HK-2 (cell line): ENCODE measurements around the gene CD200R1L.
"Not testable (repeated sequence)": the region's sequence is repeated elsewhere in the genome, so short reads cannot be mapped to it uniquely, and the experiment has no call there.

Experiments used
- DNase-seq: peaks from one replicate; pipeline ENCODE4 v3.0.0-alpha.2; 2018; ENCODE audit not compliant: unreplicated experiment

CD200R1L gene, protein sequence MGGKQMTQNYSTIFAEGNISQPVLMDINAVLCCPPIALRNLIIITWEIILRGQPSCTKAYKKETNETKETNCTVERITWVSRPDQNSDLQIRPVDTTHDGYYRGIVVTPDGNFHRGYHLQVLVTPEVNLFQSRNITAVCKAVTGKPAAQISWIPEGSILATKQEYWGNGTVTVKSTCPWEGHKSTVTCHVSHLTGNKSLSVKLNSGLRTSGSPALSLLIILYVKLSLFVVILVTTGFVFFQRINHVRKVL

DNA sequence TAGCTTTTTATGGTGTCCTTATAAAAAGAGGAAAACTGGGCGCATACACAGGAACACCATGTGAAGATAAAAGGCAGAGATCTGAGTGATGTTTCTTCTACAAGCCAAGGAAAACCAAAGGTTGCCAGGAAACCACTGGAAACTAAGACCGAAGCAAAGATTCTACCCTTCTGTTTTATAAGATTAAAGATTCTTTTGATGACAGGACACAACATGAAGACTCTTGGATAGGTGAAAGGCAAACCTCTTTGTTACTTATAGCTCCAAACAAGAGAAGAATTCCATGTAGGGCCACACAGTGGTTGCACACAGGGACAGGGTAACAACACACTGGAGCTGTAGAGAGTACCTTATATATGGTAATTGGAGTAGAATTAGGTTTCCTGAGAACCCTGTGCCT is at the start of gene CD200R1L:
Gene CD200R1L, minus strand, starts transcription at position 101 of the 400 bp plus-strand sequence. CDS start 17,497 bp downstream, outside the sequence.
- no peak for DNase-seq

DNA sequence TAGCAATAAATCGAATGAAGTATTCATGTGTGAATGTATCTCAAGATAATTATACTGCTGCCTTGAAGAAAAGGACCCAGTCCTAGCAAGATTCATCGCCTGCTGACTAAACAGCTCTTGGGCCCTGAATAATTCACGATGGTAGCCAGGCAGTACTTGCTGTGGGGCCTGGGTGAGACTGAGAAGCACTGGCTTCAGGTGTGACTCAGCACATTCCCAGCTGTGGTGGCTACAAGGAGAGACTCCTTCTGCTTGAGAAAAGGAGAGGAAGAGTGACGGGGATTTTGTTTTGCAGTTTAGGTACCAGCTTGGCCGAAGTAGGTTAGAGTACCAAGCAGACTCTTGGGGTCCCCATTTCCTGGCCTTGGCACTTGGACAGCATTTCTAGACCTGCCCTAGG is 47.6 kb upstream of the CD200R1L start:
- peak; percentile 18 for DNase-seq

DNA sequence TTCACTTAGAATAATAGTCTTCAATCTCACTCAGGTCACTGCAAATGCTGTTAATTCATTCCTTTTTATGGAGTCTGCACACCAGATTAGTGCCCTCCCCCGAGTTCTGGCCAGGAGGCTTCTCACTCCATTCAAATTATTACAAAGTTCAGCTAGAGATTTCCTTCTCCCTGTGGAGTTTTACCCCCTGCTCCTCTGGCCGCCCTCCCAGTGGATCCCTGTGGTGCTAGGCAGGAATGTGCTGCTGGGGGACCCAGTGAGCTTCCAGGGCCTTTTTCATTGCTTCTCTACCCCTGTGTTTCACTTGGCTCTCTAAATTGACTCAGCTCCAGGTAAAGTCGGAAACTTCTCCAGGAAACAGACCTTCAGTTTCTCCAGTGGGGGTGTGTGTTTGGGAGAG is 42.7 kb upstream of the CD200R1L start:
- DNase-seq, result no peak

DNA sequence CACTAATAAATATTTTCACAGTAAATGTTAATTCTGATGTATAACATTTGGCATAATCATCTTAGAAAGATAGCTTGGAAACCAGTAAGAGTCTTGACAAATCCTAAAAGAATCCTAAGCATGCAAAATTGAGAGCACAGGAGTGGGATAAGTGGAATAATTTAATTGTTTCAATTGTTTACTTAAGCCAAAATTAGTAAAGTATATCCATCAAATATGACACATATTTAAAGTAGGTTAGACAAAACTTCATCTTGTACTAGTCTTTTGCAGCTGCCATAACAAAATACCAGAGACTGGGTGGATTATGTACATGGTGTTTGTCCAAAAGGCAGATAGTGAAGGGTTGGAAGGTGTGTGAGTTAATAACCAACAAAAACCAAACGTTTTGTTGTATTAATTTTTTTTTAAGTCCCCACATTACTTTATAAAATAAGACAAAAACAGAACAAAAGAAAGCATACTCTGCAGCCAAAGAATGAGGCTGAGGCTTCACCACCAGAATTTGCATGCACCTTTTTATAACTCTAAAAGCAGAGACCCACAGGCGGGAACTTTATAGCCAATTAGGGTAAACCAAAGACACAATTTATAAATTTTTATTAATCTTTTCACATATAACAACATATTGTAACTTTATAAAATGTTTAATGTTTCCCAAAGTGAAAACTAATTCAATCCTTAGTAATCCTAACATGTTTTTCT is 41.9 kb upstream of the CD200R1L start:
- DNase-seq, result no peak

DNA sequence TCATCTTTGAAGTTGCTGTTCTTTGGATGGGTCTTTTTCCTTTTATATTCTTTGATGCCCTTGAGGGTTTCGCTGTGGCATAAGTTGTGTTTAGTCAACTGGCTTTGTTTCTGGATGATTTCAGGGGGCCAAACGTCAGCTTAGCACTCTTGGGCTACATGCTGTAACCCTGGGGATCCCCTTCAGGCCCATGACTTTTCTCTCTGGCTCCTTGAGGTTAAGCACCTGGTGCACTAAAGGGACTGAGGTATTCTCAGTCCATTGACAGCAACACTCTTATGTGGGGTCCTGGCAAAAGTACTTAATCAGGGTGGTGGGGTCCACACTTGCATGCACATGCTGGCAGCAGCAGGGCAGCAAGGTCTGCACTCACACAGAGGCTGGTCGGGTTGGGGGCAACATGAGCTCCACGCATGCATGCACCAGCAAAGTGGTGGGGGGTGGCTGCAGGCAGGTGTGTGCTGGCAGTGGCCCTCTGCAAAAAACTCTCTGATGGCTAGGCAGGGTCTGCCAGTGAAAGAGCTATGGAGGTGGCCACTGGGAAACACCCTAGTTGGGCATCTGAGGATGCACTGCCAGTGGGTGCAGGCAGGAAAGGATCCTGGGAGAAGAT is 38.1 kb upstream of the CD200R1L start:
- no peak for DNase-seq

DNA sequence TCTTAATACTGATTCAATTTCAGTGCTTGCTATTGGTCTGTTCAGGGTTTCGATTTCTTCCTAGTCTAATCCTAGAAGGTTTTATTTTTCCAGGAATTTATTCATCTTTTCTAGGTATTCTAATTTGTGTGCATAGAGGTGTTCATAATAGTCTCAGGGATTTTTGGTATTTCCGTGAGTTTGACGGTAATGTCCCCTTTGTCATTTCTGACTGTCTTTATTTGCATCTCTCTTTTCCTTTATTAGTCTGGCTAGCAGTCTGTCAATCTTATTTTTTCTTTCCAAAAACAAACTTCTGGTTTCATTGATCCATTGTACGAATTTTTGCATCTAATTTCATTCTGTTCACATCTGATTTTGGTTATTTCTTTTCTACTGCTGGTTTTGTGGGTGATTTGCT is 35.2 kb upstream of the CD200R1L start:
- no peak for DNase-seq

DNA sequence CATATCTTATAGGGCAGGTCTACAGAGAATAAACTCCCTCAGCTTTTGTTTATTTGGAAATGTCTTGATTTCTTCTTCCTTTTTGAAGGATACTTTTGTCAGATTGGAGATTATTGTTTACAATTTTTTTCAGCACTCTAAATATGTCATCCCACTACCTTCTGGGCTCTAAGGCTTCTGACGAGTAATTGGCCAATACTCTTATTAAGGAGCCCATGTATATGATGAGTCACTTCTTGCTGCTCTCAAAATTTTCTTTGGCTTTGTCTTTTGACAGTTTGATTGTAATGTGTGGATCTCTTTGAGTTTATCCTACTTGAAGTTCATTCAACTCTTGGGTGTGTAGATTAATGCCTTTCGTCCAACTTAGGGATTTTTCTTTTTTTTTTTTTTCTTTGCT is 28.9 kb upstream of the CD200R1L start:
- DNase-seq, result no peak

DNA sequence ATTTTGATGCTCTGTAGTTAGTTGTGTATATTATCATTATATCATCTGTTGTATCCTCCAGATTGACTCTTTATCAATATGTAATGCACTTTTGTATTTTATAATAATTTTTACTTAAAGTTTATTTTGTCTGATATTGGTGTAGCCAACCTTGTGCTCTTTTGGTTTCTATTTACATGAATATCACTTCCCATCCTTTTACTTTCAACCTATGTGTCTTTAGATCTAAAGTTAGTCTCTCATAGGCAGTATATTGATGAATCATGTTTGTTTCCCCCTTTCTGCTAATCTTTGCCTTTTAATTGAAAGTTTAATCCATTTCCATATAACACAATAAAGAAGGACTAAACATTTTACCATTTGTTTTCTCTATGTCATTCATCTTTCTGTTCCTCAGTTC is 28.1 kb upstream of the CD200R1L start:
- DNase-seq, result no peak

DNA sequence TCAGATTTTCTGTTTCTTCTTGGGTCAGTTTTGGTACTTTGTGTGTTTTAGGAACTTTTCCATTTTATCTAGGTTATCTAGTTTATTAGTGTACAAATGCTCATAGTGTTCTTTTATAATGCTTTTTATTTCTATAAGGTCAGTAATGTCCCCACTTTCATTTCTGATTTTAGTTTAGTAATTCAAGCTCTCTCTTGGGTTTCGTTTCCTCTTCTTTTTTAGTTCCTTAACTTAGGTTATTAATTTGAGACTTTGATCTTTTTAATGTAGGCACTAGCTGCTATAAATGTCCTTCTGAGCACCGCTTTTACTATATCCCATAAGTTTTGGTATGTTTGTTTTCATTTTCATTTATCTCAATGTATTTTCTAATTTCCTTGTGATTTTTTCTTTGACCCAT is 27.0 kb upstream of the CD200R1L start:
- no peak for DNase-seq

DNA sequence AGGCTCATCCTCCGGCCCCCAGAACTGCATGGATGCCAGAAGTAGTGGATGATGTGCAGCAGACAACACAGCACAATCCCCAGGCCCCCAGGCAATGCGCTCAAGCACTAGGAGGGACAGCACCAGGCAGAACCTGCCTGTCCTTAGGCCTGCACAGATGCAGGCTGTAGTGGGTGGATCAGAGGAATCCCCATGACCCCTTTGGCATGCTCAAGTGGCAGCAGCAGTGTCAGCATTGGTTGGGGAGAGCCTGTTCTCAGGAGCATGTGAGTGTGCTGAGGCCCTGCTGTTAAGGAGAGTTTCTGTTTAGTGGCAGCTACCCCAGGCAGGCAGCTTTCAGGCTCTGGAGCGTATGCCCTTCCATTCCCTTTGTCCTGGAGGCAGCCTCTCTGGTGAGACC is 25.1 kb upstream of the CD200R1L start:
- no peak for DNase-seq

DNA sequence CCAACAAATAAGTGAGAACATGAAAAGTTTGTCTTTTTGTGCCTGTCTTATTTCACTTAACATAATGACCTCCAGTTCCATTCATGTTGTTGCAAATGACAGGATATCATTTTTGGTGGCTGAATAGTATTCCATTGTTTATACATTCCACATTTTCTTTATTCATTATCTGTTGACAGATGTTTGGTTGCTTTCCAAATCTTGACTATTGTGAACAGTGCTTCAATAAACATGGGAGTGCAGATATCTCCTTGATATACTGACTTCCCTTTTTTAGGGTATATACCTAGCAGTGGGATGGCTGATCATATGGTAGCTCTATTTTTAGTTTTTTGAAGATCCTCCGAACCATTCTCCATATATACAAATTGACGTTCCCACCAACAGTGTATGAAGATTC is 19.1 kb upstream of the CD200R1L start:
- DNase-seq, result no peak

DNA sequence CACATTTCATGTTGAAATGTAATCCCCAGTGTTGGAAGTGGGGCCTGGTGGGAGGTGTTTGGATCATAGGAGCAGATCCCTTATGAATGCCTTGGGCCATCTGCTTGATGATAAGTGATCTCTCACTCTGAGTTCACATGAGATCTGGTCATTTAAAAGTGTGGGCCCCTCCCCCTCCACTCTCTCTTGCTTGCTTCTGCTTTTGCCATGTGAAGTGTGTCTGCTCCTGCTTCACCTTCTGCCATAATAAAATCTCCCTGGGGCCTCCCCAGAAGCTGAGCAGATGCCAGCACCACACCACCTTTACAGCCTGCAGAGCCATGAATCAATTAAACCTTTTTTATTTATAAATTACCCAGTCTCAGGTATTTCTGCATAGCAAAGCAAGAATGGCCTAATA is 14.2 kb upstream of the CD200R1L start:
- DNase-seq, result no peak

DNA sequence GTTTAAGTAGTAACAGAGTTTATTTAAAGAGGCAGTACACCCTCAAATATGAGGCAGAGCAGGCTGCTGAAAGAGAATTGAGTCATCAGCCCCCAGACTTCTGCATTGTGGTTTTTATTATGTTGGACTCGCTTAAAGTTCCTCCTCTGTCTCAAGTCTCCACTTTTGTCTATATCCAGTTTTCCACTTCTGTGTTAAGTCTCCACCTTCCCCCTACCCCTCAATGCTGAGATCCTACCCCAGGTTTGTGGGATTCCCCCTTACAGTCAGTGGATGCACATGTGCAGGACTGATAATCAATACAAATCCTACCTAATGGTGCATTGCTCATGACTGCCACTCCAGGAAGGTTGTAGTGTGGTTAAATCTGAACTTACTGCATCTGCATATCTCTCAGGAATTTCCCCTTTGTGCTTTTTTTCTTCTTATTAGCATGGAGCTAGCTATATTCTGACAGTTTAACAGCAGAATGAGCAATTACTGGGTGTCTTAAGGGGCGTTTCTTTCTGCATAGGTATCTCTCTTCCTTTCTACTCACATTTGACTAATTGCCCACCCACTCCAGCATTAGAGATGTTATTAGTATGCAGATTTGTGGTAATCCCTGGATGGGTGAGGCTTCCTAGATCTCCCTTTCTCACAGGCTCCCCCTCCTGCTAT is 11.9 kb upstream of the CD200R1L start:
- DNase-seq, result no peak

DNA sequence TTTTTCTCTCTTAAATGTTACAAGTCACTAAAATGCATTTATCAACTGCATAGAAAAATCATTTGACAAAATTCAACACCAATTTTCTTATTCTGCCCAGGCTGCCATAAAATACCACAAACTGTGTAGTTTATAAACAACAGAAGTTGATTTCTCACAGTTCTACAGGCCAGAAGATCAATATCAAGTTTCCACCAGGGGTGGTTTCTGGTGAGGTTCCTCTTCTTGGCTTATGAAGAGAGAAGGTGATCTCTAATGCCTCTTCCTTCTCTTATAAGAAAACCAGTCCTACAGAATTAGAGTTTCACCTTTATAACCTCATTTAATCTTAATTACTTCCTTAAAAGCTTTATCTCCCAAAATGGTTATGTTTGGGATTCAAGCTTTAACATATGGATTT is 10.9 kb upstream of the CD200R1L start:
- DNase-seq, result no peak

DNA sequence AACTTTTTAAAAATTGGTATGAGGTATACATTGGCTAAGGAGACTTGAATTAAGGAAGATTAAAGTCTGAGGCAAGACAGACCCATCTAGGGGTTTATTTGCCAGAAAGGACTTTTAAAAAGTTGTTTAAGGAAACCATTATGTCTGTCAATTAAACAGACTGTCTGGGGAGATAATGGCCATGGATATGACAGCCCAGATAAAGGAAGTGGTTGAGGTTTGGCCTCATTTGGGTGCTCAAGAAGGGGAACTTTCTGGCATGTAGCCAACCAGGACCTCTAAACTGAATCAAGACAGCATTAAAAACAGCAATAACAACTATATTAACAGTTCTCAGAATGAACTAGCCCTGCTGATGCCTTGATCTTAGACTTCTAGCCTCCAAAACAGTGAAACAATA is 9.9 kb upstream of the CD200R1L start:
- no peak for DNase-seq

DNA sequence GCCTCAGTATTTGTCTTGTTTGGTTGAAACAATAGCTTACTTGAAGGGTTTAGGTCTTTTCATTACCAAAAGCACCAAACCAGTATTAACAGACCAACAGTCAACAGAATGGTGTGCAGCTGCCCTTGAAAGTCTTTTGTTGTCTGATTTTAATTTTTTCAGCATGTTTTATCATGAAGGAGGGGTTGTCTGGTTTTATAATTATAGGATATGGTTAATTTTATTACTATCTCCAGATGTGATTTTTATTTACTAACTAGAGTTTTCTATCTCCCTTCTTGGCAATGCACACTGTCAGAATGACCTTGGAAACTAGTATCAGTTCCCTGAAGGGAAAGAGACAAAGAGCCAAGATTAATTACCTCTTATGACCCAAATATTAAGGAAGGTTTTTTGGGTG is 9.2 kb upstream of the CD200R1L start:
- DNase-seq, result no peak

DNA sequence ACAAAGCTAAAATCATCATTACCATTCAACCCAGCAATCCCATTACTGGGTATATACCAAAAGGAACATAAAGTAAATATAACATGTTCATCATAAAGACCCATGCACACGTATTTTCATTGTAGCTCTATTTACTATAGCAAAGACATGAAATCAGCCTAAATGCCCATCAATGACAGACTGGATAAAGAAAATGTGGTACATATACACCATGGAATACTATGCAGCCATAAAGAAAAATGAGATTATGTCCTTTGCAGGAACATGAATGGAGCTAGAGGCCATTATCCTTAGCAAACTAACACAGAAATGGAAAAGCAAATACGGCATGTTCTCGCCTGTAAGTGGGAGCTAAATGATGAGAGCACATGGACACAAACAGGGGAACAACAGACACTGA is 8.4 kb upstream of the CD200R1L start:
- DNase-seq, result not testable (repeated sequence)

DNA sequence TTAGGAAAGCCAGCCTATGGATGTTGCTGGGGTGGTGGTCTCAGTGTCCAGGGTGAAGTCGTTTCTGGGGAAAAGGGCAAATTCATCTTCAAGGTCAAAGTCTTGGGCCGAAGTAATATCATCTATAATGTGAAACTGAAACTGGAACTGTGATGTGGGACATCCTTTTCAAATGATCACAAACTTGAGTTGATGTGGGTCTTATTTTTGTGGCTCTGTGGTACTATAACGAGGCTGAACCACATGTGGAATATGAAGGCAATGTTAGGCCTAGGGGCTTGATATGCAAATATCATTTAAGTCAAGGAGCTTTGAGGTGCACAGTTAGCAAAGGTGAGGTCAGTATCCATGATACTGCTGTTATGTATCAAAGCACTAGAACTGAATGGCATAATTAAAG is 1.5 kb upstream of the CD200R1L start:
- DNase-seq, result no peak

DNA sequence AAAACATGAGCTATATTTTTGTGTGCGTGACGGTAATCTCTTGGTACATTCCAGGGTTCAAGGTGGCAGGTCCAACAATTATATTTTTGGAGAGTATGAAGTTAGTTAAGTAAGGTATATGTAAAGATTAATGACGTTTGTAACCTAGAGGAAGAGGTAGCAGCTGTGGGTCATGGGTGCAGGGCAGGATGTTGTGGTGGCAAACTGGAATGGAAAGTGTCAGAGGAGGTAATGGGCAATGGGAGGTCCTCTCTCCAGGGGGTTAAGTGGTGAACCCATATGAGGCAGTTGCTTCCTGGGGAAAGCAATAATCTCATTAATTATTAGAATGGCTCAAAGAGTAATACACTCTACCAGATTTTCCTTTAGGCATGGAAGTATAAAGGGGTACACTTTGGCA is 1.0 kb upstream of the CD200R1L start:
- no peak for DNase-seq

DNA sequence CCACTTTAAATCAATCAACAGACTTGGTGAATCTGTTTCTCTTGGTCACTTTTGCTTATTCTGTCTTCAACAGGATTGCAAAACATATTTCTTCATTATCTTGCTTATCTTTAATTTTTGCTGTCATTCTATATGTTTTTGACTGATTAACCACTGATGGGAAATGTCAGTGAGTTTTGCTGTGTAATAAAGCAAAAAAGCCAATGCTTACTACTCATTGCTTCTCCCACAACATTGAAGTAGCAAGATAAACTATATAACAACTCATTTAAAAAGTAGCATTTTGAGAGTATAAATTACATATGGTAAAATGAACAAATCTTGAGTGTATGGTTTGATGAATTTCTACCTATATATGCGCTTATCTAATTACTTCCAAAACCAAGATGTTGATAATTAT is 892 bp downstream of the CD200R1L start:
- no peak for DNase-seq

DNA sequence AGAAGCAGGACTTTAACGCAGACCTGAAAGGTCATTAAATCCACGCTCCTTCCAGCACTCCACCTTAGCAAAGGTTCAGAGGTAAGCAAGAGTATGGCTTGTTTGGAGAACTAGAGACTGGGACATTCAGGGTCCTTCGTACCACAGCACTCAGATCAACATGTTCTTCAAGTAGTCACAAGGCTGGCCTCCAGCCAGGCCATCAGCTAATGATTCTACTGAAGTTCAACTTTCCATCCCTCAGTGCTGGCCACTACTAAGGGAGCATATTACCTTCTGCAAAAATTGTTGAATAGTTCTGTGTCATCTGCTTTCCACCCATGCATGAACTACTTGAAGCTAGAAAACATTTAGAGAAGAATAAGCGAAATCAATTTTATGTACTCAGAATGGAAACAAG is 17.6 kb downstream of the CD200R1L start:
- no peak for DNase-seq
